GM10266 (cell line): ENCODE measurements around the gene ACRBP.
A peak's percentile ranks its signal among the peaks of the same experiment; 100 is the strongest.

ENCODE experiments used
- DNase-seq: peaks from one replicate; pipeline ENCODE4 v3.0.0; 2012; ENCODE audit errors: extremely low spot score
- TF ChIP-seq, protein P1 (sequence below): IDR thresholded peaks from 2 replicates; pipeline ENCODE4 v1.5.1; 2012; ENCODE audit warnings: mild to moderate bottlenecking, low read depth; ENCODE audit not compliant: control insufficient read depth, insufficient read depth; ENCODE audit errors: missing control alignments

Gene ACRBP

DNA sequence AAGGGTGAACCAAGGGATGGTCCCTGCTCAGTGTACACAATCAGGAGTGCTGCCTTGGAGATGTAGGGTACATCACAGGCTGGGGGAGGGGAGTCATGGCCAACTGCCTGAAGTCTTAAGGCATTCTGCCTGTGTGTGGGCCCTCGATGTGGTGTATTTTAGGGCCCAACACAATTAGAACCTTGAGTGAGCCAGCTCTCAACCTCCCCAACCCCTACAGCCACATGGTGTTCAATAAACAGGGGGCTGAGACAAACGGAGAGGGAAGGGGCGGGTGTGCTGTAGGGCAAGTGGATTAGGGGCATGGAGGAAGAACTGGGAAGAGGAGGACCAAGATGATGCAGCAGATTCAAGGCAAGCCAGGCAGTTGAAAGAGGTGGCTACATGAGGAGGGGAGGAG is 31.4 kb downstream of the ACRBP start:
- TF ChIP-seq, protein P1, sequence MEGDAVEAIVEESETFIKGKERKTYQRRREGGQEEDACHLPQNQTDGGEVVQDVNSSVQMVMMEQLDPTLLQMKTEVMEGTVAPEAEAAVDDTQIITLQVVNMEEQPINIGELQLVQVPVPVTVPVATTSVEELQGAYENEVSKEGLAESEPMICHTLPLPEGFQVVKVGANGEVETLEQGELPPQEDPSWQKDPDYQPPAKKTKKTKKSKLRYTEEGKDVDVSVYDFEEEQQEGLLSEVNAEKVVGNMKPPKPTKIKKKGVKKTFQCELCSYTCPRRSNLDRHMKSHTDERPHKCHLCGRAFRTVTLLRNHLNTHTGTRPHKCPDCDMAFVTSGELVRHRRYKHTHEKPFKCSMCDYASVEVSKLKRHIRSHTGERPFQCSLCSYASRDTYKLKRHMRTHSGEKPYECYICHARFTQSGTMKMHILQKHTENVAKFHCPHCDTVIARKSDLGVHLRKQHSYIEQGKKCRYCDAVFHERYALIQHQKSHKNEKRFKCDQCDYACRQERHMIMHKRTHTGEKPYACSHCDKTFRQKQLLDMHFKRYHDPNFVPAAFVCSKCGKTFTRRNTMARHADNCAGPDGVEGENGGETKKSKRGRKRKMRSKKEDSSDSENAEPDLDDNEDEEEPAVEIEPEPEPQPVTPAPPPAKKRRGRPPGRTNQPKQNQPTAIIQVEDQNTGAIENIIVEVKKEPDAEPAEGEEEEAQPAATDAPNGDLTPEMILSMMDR: no peak
- DNase-seq: no peak

DNA sequence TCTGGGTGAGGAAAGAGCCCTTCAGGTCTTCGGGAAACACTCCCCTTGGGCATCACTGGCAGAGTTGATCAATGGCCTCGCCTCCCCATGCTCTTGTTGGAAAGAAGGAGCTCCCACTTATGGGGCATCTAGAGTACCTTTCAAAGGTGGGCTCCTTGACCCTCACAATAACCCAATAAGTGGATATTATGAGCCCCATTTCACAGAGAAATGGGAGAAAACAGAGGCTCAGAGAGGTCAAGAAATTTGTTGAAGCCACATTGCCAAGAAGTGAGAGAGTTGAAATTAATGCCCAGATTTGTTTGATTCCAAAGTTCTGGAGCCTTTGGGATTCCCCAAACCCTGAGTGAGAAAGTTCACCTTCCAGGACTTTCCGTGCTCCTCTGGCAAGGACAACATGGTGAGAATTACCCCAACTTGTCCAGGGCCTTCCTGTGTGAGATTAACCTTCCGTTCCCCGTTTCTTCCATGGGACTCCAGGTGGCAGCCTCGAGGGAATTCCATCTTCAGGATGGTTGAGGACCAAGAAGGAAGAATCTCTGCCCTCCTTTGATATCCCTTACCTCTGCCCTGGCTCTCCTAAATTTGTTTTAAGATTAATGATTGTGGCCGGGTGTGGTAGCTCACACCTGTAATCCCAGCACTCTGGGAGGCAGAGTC is 32.6 kb downstream of the ACRBP start:
- TF ChIP-seq, protein P1: no peak
- DNase-seq: no peak

DNA sequence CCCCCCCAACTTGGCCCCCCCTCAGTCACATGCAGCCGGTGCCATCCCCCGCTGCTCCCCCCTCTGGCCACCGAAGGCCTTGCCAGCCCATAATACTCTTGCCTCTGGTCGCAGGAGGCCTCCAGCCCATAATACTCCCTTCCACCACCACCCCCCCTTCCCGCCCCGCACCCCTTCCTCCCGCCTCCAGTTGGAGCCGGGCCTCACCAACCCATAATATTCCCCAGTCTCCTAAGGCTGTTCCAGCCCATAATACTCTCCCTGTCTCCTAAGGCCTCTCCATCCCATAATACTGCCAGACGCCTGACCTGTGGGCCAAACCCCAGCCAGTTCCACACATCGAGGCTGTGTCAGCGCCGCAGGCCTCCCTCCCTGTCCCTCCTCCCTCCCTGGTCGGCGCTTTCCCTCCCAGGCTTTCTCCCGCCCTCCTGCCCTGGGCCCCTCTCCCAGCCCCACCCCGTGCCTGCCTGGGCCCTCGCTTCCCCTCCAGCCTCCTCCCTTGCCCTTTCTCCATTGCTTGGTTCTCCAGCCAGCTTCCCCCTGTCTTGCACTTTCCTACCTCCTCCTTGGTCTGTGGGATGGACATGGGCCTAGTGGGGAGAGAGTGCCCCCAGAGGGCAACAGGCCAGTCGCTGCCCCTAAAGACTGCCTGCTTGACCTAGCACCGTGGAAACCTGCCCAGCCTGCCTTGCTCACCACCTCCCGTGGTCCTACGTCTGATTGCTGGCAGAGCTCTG is 33.3 kb downstream of the ACRBP start:
- TF ChIP-seq, protein P1: peak; percentile 42
- DNase-seq: peak; percentile 78

DNA sequence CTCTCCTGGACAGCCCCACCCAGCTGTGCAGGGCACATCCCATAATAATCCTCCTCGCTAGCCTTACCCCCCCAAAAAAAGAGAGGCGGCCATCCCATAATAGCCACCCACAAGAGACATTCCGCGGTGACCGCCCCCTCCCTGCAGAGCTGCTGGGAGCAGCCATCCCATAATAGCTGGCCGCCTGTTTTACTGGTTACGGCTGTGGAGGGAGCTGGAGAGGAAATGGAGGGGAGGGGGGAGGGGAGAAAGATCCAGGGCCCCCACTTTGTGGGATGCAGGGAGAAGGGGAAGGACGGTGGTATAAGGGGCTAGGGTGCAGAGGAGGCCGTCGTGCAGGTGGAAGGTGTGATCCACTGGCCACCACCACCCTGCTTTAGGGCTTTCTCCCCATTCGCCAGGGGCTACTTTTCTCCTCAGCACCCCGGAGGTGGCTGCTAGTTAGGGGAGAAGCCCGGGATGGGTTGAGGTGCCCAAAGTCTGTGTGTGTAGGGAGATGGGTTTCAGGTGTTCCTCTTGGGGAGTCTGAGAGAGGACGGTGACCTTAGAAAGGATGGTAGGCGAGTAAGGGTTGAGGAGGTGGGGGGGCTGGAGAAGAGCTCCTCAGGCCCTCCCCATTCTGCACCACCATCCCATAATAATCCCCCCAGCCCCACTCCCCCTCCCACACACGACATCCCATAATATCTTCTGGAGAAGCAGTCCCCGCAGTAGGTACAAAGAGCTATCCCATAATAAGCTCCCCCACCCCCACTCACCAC is 34.0 kb downstream of the ACRBP start:
- TF ChIP-seq, protein P1: no peak
- peak; percentile 54 for DNase-seq

DNA sequence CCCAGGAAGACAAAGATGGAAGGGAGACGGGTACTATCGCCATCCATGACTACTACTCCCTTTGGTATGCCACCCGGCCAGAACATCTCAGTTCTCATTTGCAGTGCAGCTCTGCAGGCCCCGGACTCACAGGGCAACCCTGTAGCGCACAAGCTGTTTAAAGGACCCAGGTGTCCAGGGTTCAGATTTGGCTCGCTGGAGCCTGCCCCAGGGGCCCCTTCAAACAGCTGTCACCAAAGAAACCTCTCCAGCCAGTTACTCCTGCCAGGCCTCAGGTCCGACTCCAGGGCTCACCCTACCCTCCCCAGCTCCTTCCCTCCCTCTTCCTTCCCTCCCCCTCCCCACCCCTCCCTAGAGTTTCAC is 34.6 kb downstream of the ACRBP start:
- no peak for DNase-seq
- TF ChIP-seq, protein P1: no peak

DNA sequence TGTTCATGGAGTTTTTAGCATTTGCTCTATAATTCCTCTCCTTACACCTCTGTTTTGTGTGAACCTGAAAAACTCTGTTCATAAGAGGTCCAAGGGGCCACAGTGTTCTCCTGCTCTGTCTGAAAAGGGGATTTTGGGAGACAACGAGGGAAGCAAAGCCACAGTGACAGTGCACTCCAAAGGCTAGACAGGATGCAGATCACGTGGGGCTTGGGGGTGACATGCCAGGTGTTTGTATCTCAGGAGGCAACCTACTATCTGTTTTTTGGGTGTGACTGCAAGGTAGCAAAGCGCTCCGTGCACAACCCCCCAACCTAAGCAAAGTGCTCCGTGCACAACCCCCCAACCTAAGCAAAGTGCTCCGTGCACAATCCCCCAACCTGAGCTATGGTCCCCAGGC is 35.0 kb downstream of the ACRBP start:
- TF ChIP-seq, protein P1: no peak

More for the DNA sequence above, 35.0 kb downstream of the ACRBP start:
- no peak for DNase-seq
